Osteocyte (in vitro differentiated cells): ENCODE measurements around the gene MARCHF10. TPM values are rescaled to one million over a fixed set of nuclear protein-coding genes. Genes with fewer than 3 reads are reported as not detected.
"Not testable (repeated sequence)": the region's sequence is repeated elsewhere in the genome, so short reads cannot be mapped to it uniquely, and the experiment has no call there.

Experiments
- DNase-seq: peaks from one replicate; pipeline ENCODE4 v3.0.0; 2021; ENCODE audit warnings: mixed read lengths; ENCODE audit not compliant: unreplicated experiment; ENCODE audit errors: extremely low spot score
- H3K27ac Mint-ChIP-seq: one replicate; pipeline ENCODE4 v1.8.0; 2021; ENCODE audit warnings: mild to moderate bottlenecking, mixed read lengths; ENCODE audit not compliant: unreplicated experiment
- H3K27me3 Mint-ChIP-seq: one replicate; pipeline ENCODE4 v1.8.0; 2021; ENCODE audit warnings: mixed read lengths; ENCODE audit not compliant: unreplicated experiment
- H3K36me3 Mint-ChIP-seq: one replicate; pipeline ENCODE4 v1.8.0; 2021; ENCODE audit warnings: mixed read lengths; ENCODE audit not compliant: unreplicated experiment
- H3K4me1 Mint-ChIP-seq: one replicate; pipeline ENCODE4 v1.8.0; 2021; ENCODE audit warnings: mixed read lengths; ENCODE audit not compliant: unreplicated experiment
- H3K4me3 Mint-ChIP-seq: one replicate; pipeline ENCODE4 v1.8.0; 2021; ENCODE audit warnings: mild to moderate bottlenecking, moderate library complexity, mixed read lengths; ENCODE audit not compliant: unreplicated experiment
- H3K9me3 Mint-ChIP-seq: one replicate; pipeline ENCODE4 v1.8.0; 2021; ENCODE audit warnings: mixed read lengths; ENCODE audit not compliant: unreplicated experiment
- total RNA-seq: library from RNA; stranded (reverse); gene quantifications from 2 replicates; pipeline ENCODE4 v1.2.1, GENCODE V29; 2021
- TF ChIP-seq, protein P1 (sequence below): fragments of 200-600 bp; sonication (generic); IDR thresholded peaks from 2 replicates; pipeline ENCODE4 v1.5.0; 2021; ENCODE audit warnings: antibody characterized with exemption, mild to moderate bottlenecking, moderate library complexity

MARCHF10 gene
- total RNA-seq, 1 donor from 2014 or later, result not detected

GRCh38 chr17:62703776-62704380, 104.2 kb downstream of the MARCHF10 start:
- Mint-ChIP-seq H3K27me3 (no peaks in the 10 kb centered on the region), H3K36me3 (no peaks in the 10 kb centered on the region), H3K4me1 (peaks cover 33% of the 10 kb centered on the region), H3K9me3 (no peaks in the 10 kb centered on the region), H3K4me3 (peak overlapping the region; percentile 80), H3K27ac (no peak overlapping the region)
- TF ChIP-seq, protein P1, sequence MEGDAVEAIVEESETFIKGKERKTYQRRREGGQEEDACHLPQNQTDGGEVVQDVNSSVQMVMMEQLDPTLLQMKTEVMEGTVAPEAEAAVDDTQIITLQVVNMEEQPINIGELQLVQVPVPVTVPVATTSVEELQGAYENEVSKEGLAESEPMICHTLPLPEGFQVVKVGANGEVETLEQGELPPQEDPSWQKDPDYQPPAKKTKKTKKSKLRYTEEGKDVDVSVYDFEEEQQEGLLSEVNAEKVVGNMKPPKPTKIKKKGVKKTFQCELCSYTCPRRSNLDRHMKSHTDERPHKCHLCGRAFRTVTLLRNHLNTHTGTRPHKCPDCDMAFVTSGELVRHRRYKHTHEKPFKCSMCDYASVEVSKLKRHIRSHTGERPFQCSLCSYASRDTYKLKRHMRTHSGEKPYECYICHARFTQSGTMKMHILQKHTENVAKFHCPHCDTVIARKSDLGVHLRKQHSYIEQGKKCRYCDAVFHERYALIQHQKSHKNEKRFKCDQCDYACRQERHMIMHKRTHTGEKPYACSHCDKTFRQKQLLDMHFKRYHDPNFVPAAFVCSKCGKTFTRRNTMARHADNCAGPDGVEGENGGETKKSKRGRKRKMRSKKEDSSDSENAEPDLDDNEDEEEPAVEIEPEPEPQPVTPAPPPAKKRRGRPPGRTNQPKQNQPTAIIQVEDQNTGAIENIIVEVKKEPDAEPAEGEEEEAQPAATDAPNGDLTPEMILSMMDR, result peak; percentile 96
- peak; percentile 94 for DNase-seq

GRCh38 chr17:62703261-62703775, 104.8 kb downstream of the MARCHF10 start:
- H3K4me3 Mint-ChIP-seq, result peak overlapping the region; percentile 61
- H3K36me3 Mint-ChIP-seq, result no peaks in the 10 kb centered on the region
- no peak overlapping the region for H3K27ac Mint-ChIP-seq
- no peaks in the 10 kb centered on the region for H3K27me3 Mint-ChIP-seq
- H3K4me1 Mint-ChIP-seq, result peaks cover 33% of the 10 kb centered on the region
- no peaks in the 10 kb centered on the region for H3K9me3 Mint-ChIP-seq
- DNase-seq, result no peak
- TF ChIP-seq, protein P1, result no peak

GRCh38 chr17:62702746-62703260, 105.3 kb downstream of the MARCHF10 start:
- Mint-ChIP-seq H3K36me3 (no peaks in the 10 kb centered on the region), H3K4me3 (no peak overlapping the region), H3K4me1 (peaks cover 34% of the 10 kb centered on the region), H3K9me3 (no peaks in the 10 kb centered on the region), H3K27me3 (no peaks in the 10 kb centered on the region), H3K27ac (no peak overlapping the region)
- TF ChIP-seq, protein P1, result no peak
- no peak for DNase-seq

- Mint-ChIP-seq H3K4me1 (peaks cover 34% of the 10 kb centered on the region), H3K27me3 (no peaks in the 10 kb centered on the region), H3K27ac (no peak overlapping the region), H3K4me3 (no peak overlapping the region), H3K9me3 (no peaks in the 10 kb centered on the region), H3K36me3 (no peaks in the 10 kb centered on the region)
- no peak for DNase-seq
- TF ChIP-seq, protein P1, result no peak
Measured at GRCh38 chr17:62701706-62702085, 106.4 kb downstream of the MARCHF10 start.

DNA sequence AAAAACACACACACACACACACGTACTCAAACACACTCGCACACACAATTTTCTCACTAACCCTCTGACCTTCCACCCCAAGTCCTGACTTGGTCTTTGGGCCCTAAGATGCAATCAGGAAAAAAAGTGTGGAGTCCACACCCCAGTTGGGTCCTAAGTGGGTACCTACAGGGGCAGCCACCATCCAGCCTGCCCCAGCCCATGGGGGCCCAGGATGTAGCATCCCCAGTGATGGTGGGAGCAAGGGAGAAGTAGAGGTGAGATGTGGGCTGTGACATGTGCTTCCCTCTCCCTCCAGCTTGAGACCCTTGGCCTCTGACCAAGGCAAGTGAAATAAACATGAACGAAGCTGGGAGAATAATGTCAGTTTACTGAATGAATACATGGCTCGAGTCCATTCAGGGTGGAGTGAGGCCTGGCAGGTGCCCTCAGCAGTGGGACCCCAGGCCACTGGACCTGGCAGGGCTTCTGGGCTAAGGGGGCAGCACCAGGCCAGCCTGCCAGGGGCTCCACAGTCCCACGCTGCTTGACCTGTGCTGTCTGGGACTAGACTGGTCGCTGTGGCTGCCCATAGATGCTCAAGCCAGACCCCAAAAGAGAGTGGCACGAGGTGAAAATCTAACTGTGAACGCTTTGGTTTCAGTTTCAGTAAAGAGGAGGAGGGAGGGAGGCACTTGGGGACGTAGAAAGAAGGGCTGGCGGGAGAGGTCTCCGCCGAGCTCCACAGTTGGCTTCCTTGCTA, 107.0 kb downstream of the MARCHF10 start:
- no peak for DNase-seq
- peaks cover 32% of the 10 kb centered on the region for H3K4me1 Mint-ChIP-seq
- no peaks in the 10 kb centered on the region for H3K9me3 Mint-ChIP-seq
- H3K4me3 Mint-ChIP-seq, result no peak overlapping the region
- TF ChIP-seq, protein P1, result no peak
- H3K27ac Mint-ChIP-seq, result no peak overlapping the region
- H3K36me3 Mint-ChIP-seq, result no peaks in the 10 kb centered on the region
- H3K27me3 Mint-ChIP-seq, result no peaks in the 10 kb centered on the region

DNA sequence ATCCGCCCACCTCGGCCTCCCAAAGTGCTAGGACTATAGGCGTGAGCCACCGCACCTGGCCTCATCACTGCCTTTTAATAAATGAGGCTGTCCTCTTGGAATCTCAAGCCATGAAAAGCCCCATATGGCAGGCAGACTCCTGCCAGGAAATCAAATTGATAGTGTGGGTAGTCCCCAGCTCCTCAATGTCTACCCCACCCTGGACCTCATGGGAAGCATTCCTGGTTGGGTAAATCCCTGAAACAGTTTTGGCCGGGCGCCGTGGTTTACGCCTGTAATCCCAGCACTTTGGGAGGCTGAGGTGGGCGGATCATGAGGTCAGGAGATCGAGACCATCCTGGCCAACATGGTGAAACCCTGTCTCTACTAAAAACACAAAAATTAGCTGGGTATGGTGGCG, 109.7 kb downstream of the MARCHF10 start:
- H3K4me1 Mint-ChIP-seq, result peaks cover 18% of the 10 kb centered on the region
- not testable (repeated sequence) for H3K27me3 Mint-ChIP-seq, H3K4me3 Mint-ChIP-seq, DNase-seq, H3K9me3 Mint-ChIP-seq, H3K36me3 Mint-ChIP-seq, H3K27ac Mint-ChIP-seq
